ENCODE data around the gene CHAD. TPM values are rescaled to one million over a fixed set of nuclear protein-coding genes. Genes with fewer than 3 reads are reported as not detected.

CHAD gene
- total and polyA plus RNA-seq, 2 of the 4 experiments (the other 2 are of a cell fraction), result 0.03 TPM; not detected in 1

DNA sequence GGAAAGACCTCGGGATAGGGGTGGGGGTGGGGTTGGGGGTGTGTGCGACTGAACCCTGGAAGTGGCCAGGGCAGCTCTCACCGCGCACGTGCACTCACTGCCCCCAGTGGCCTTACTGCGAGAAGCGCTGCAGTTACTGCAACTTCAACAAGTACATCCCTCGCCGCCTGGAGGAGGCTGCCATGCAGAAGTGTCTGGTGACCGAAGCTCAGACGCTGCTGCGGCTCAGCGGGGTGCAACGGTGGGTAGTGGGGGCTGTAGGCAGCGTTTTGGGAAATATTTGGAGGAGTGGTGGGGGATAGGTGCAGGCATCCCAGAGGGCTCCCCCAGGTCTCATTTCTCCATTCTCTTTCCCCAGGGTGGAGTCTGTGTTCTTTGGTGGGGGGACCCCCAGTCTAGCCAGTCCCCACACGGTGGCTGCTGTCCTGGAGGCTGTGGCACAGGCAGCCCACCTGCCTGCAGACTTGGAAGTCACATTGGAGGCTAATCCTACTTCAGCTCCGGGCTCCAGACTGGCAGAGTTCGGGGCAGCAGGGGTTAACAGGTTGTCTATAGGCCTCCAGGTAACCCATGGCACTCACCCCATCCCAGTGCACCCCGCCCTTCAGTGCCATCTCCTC is 11.0 kb upstream of the CHAD start:
- Histone ChIP-seq H2BK20ac (ENCODE audit: low read depth, low read length) (no peak overlapping the region), H3K9ac (ENCODE audit: low read depth, low read length) (peak overlapping the region; percentile 78), H3K9me1 (ENCODE audit: insufficient read depth, low read length) (peaks cover 7% of the 10 kb centered on the region; the same call in 1 of the 2 replicates), H3K9me3 (ENCODE audit: control insufficient read depth, insufficient read depth, low read length) (no peaks in the 10 kb centered on the region), H2AK9ac (replicated peaks; ENCODE audit: low read depth, low read length, poor library complexity) (peak overlapping the region; percentile 60), H3K4ac (ENCODE audit: low read depth, low read length) (peak overlapping the region; percentile 66; the same call in 1 of the 2 replicates), H4K8ac (ENCODE audit: low read depth in 2 of 2, low read length in 2 of 2) (peak overlapping the region in 1 of 2 experiments; percentile 73; a peak in 2 of 4 replicates), H2BK120ac (ENCODE audit: low read depth, low read length) (no peak overlapping the region), H2BK5ac (ENCODE audit: low read depth, low read length, poor library complexity, severe bottlenecking) (no peak overlapping the region), H3K79me1 (ENCODE audit: low read depth in 1 of 2, low read length in 2 of 2) (peaks cover 11 to 32% of the 10 kb centered on the region in 2 experiments; a peak in 3 of 4 replicates), H3K27me3 (ENCODE audit: control insufficient read depth, insufficient read depth, low read length) (no peaks in the 10 kb centered on the region; the same call in 1 of the 2 replicates), H3K4me1 (ENCODE audit: control insufficient read depth, insufficient read depth, low read length) (peaks cover 4% of the 10 kb centered on the region), H3K18ac (ENCODE audit: low read depth, low read length) (no peak overlapping the region), H3K27ac (ENCODE audit: insufficient read depth, low read length) (peak overlapping the region; percentile 45; the same call in 1 of the 2 replicates), H3K23ac (ENCODE audit: low read depth, low read length) (no peak overlapping the region), H3K4me3 (ENCODE audit: insufficient read depth, low read depth, low read length) (peak overlapping the region; percentile 86), H3K14ac (replicated peaks; ENCODE audit: low read depth, low read length) (no peak overlapping the region), H3K56ac (ENCODE audit: extremely low read depth, insufficient read depth, low read length) (no peak overlapping the region), H4K91ac (ENCODE audit: insufficient read depth, low read depth, low read length) (no peak overlapping the region), H3K4me2 (ENCODE audit: low read depth, low read length) (peak overlapping the region; percentile 94), H3K36me3 (ENCODE audit: control insufficient read depth, insufficient read depth, low read length) (peaks cover 11% of the 10 kb centered on the region), H2AK5ac (ENCODE audit: low read depth, low read length) (no peak overlapping the region; the same call in 1 of the 2 replicates), H2BK15ac (ENCODE audit: low read depth, low read length) (no peak overlapping the region), H4K5ac (ENCODE audit: low read depth, low read length) (no peak overlapping the region), H2AFZ (replicated peaks; ENCODE audit: low read length, poor library complexity) (peak overlapping the region; percentile 94), H4K20me1 (ENCODE audit: insufficient read depth, low read length) (peaks cover 8% of the 10 kb centered on the region; the same call in 1 of the 2 replicates)
- POLR2A ChIA-PET (ENCODE audit: unreplicated experiment), result interaction anchor here (0.6 kb wide), 2 partner anchors 84 to 659 kb away, joined by 3 to 5 read pairs; no protein-coding TSS in a partner anchor
- intact Hi-C loops (cut with micrococcal nuclease), result loop anchor here (5.0 kb wide), 1 partner anchor 363 kb away; no protein-coding TSS in a partner anchor
- no TSS peak for BruUV-seq (replicated peaks)
- ATAC-seq (ENCODE audit: low read depth) (peak; percentile 63), DNase-seq (peak; percentile 78)
- dilution Hi-C loops (cut with HindIII; ENCODE audit: low sequenced_read_pairs, unreplicated experiment), result no loop called here
- TF ChIP-seq MXI1 (IDR thresholded peaks at IDR 0.05; ENCODE audit: borderline replicate concordance, low read depth, low read length) (peak; percentile 87; the same call in 1 of the 2 replicates), MAZ (IDR thresholded peaks at IDR 0.05; ENCODE audit: borderline replicate concordance, low read depth, low read length) (peak; percentile 50; the same call in 1 of the 2 replicates), RCOR1 (IDR thresholded peaks at IDR 0.05; ENCODE audit: insufficient replicate concordance, low read length) (no peak), RAD21 (IDR thresholded peaks at IDR 0.05; ENCODE audit: low read length) (peak; percentile 31), BHLHE40 (IDR thresholded peaks at IDR 0.05; ENCODE audit: low read depth, low read length) (peak; percentile 97), CEBPB (IDR thresholded peaks at IDR 0.05; ENCODE audit: low read depth, low read length) (no peak)
- TF ChIP-seq, protein P1, sequence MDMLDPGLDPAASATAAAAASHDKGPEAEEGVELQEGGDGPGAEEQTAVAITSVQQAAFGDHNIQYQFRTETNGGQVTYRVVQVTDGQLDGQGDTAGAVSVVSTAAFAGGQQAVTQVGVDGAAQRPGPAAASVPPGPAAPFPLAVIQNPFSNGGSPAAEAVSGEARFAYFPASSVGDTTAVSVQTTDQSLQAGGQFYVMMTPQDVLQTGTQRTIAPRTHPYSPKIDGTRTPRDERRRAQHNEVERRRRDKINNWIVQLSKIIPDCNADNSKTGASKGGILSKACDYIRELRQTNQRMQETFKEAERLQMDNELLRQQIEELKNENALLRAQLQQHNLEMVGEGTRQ (IDR thresholded peaks at IDR 0.05; ENCODE audit: low read depth, low read length), result 0 out of 2 replicates have a peak, but pooled peaks have one; percentile 8
- TF ChIP-seq, protein P2, sequence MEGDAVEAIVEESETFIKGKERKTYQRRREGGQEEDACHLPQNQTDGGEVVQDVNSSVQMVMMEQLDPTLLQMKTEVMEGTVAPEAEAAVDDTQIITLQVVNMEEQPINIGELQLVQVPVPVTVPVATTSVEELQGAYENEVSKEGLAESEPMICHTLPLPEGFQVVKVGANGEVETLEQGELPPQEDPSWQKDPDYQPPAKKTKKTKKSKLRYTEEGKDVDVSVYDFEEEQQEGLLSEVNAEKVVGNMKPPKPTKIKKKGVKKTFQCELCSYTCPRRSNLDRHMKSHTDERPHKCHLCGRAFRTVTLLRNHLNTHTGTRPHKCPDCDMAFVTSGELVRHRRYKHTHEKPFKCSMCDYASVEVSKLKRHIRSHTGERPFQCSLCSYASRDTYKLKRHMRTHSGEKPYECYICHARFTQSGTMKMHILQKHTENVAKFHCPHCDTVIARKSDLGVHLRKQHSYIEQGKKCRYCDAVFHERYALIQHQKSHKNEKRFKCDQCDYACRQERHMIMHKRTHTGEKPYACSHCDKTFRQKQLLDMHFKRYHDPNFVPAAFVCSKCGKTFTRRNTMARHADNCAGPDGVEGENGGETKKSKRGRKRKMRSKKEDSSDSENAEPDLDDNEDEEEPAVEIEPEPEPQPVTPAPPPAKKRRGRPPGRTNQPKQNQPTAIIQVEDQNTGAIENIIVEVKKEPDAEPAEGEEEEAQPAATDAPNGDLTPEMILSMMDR (conservative IDR thresholded peaks at IDR 0.05; ENCODE audit: low read depth, low read length), result peak; percentile 52
- CTCF ChIA-PET, result interaction anchor here (0.6 to 1.4 kb wide), 7 partner anchors 13 to 261 kb away, joined by 3 to 5 read pairs (median 3); partner anchors contain the start of gene CACNA1G
- WGBS, 2 experiments (ENCODE audit: extremely low coverage in 2 of 2, insufficient read length in 1 of 2), result 40% methylated on average over 2 of the region's 19 CpGs; no CpG with 5 or more reads in 1 of the 2 experiments
- in situ Hi-C loops (cut with MboI; ENCODE audit: low sequenced_read_pairs), result loop anchor here (10.0 kb wide), 1 partner anchor 215 kb away; no protein-coding TSS in a partner anchor
